Cerebellar nuclear complex (tissue), 1 donor: Measurements from ENCODE around the gene CEPT1.

Experiments
- DNase-seq, 2 experiments: peaks; one replicate each; lab custom pipeline; 2025; lab: John Stamatoyannopoulos, UW

The CEPT1 gene

GRCh38 chr1:111227851-111228747 lies 88.1 kb downstream of the CEPT1 start:
- DNase-seq = no peak

- DNase-seq = no peak
Measured at GRCh38 chr1:111228748-111229126, 88.7 kb downstream of the CEPT1 start.

GRCh38 chr1:111232134-111232533 lies 92.1 kb downstream of the CEPT1 start:
- DNase-seq = no peak

- DNase-seq = no peak
Measured at GRCh38 chr1:111234258-111234657, 94.2 kb downstream of the CEPT1 start.
